Caco-2 (cell line): ENCODE data around the gene UBALD2. TPM values are rescaled to one million over a fixed set of nuclear protein-coding genes. Genes with fewer than 3 reads are reported as not detected.

Experiments
- BruUV-seq: library from RNA; stranded (reverse); fragments of 400-500 nt; replicated peaks from 2 replicates; lab custom pipeline; 2021; lab: Mats Ljungman, UMichigan
- CTCF ChIA-PET: fragments of 300-600 bp; sonication (Branson Sonifier 250); formaldehyde crosslinking; loops from one replicate; lab custom pipeline; 2022; ENCODE audit warnings: antibody characterized with exemption; lab: Charles Lee
- POLR2A ChIA-PET: fragments of 300-600 bp; sonication (Branson Sonifier 250); formaldehyde crosslinking; loops from one replicate; lab custom pipeline; 2022; ENCODE audit warnings: antibody characterized with exemption; lab: Charles Lee
- DNase-seq, 2 experiments: peaks; one replicate each; pipeline versions ENCODE4 v3.0.0 to v3.0.0-alpha.2; 2020 to 2022
- H3K27me3 ChIP-seq: replicated peaks from 2 replicates; pipeline ENCODE4 v1.6.0; 2011; ENCODE audit warnings: low read length; ENCODE audit not compliant: control insufficient read depth, insufficient read depth
- H3K36me3 ChIP-seq: 2 replicates; pipeline ENCODE4 v1.5.1; 2011; ENCODE audit warnings: low read length; ENCODE audit not compliant: control insufficient read depth, insufficient read depth
- H3K4me1 ChIP-seq: fragments of 250-450 bp; sonication (Bioruptor Pico); 2 replicates; pipeline ENCODE4 v1.5.1; 2020; ENCODE audit warnings: mild to moderate bottlenecking
- H3K4me3 ChIP-seq: 2 replicates; pipeline ENCODE4 v1.5.1; 2011; ENCODE audit warnings: low read depth, mild to moderate bottlenecking, control low read depth, low read length
- H3K9me3 ChIP-seq: fragments of 250-450 bp; sonication (Bioruptor Pico); 2 replicates; pipeline ENCODE4 v1.5.1; 2020; ENCODE audit warnings: mild to moderate bottlenecking, moderate library complexity
- H3K27ac Mint-ChIP-seq: one replicate; pipeline ENCODE4 v1.8.0; 2022; ENCODE audit warnings: mixed read lengths; ENCODE audit not compliant: unreplicated experiment
- H3K27me3 Mint-ChIP-seq: one replicate; pipeline ENCODE4 v1.8.0; 2022; ENCODE audit warnings: mixed read lengths; ENCODE audit not compliant: insufficient read depth, unreplicated experiment
- H3K36me3 Mint-ChIP-seq: one replicate; pipeline ENCODE4 v1.8.0; 2022; ENCODE audit warnings: mild to moderate bottlenecking, mixed read lengths; ENCODE audit not compliant: insufficient read depth, unreplicated experiment
- H3K4me1 Mint-ChIP-seq: one replicate; pipeline ENCODE4 v1.8.0; 2022; ENCODE audit warnings: low read depth, mixed read lengths; ENCODE audit not compliant: unreplicated experiment
- H3K4me3 Mint-ChIP-seq: one replicate; pipeline ENCODE4 v1.8.0; 2022; ENCODE audit warnings: mild to moderate bottlenecking, moderate library complexity, mixed read lengths; ENCODE audit not compliant: unreplicated experiment
- H3K9me3 Mint-ChIP-seq: one replicate; pipeline ENCODE4 v1.8.0; 2022; ENCODE audit warnings: mixed read lengths; ENCODE audit not compliant: unreplicated experiment
- intact Hi-C: fragments of 100-400 bp; cut with micrococcal nuclease; formaldehyde crosslinking; loops from one replicate; pipeline ENCODE4 v1.10.0; 2022; ENCODE audit not compliant: unreplicated experiment
- total RNA-seq: library from RNA; stranded (reverse); gene quantifications from 2 replicates; pipeline ENCODE4 v1.2.3, GENCODE V29; 2022
- TF ChIP-seq, protein P1 (sequence below), 2 experiments: fragments of 200-600 bp in 1 of 2; IDR thresholded peaks; 1 replicate in 1 of 2; 2 replicates in 1 of 2; pipeline versions ENCODE4 v1.5.1 to v1.8.0; 2011 to 2022; ENCODE audit warnings: antibody characterized with exemption in 1 of 2, control low read depth in 1 of 2, inconsistent platforms in 1 of 2, low read depth in 1 of 2, low read length in 1 of 2, mild to moderate bottlenecking in 1 of 2, moderate library complexity in 1 of 2; ENCODE audit not compliant: insufficient read depth in 1 of 2, severe bottlenecking in 1 of 2, unreplicated experiment in 1 of 2

The UBALD2 gene
- total RNA-seq, 1 experiment from 2014 or later, result 50.0 TPM

DNA sequence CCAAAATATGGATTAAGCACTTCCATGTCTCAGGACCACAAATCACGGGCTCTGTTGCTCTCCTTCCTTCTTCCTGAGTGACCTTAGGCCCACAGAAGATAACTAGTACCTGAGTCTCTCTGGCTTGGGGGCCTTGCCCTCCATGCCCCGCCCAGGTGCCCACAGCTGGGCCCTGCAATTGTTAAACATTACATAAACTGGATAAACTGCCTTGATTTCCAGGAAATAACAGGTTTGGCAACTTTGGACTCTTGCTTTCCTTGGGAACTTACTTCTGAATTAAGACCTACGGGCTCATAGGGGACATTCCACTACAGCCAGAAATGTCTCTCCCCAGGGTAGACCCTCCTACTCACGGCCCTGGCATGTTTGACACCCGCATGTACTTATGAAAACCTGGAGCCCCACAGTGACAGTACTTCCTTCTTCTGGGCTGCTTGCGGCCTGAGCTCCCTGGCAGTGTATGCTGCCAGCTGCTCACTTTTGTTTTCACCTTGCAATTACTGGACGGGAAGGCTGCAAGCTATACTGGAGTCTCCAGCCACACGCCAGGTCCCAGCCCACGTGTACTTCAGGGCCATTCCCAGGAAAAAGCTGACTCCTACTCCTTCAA, 2.3 kb upstream of the UBALD2 start:
- Mint-ChIP-seq H3K9me3 (no peaks in the 10 kb centered on the region), H3K36me3 (peaks cover 38% of the 10 kb centered on the region), H3K27ac (peak overlapping the region; percentile 91), H3K27me3 (no peaks in the 10 kb centered on the region), H3K4me1 (peaks cover 48% of the 10 kb centered on the region), H3K4me3 (peak overlapping the region; percentile 40)
- no TSS peak for BruUV-seq
- no peaks in the 10 kb centered on the region for H3K36me3 ChIP-seq
- H3K4me1 ChIP-seq, result peaks cover 75% of the 10 kb centered on the region
- intact Hi-C loops, result loop anchor here (10.0 kb wide), 1 partner anchor 158 kb away; the partner anchor contains the start of gene EXOC7
- H3K9me3 ChIP-seq, result no peaks in the 10 kb centered on the region
- no peak overlapping the region for H3K4me3 ChIP-seq
- TF ChIP-seq, protein P1, sequence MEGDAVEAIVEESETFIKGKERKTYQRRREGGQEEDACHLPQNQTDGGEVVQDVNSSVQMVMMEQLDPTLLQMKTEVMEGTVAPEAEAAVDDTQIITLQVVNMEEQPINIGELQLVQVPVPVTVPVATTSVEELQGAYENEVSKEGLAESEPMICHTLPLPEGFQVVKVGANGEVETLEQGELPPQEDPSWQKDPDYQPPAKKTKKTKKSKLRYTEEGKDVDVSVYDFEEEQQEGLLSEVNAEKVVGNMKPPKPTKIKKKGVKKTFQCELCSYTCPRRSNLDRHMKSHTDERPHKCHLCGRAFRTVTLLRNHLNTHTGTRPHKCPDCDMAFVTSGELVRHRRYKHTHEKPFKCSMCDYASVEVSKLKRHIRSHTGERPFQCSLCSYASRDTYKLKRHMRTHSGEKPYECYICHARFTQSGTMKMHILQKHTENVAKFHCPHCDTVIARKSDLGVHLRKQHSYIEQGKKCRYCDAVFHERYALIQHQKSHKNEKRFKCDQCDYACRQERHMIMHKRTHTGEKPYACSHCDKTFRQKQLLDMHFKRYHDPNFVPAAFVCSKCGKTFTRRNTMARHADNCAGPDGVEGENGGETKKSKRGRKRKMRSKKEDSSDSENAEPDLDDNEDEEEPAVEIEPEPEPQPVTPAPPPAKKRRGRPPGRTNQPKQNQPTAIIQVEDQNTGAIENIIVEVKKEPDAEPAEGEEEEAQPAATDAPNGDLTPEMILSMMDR (IDR thresholded peaks at IDR 0.05; ENCODE audit: insufficient read depth in 1 of 2, low read depth in 1 of 2, low read length in 1 of 2, severe bottlenecking in 1 of 2, unreplicated experiment in 1 of 2), result no peak
- H3K27me3 ChIP-seq, result no peaks in the 10 kb centered on the region
- ChIA-PET POLR2A (interaction anchor here (0.6 to 1.8 kb wide), 2 partner anchors 281 to 483 kb away, joined by 4 to 9 read pairs; a partner anchor contains a TSS), CTCF (interaction anchor here (1.1 kb wide), 1 partner anchor 83 kb away, joined by 5 read pairs; no protein-coding TSS in a partner anchor)
- DNase-seq, result peak; percentile 70 to 79

DNA sequence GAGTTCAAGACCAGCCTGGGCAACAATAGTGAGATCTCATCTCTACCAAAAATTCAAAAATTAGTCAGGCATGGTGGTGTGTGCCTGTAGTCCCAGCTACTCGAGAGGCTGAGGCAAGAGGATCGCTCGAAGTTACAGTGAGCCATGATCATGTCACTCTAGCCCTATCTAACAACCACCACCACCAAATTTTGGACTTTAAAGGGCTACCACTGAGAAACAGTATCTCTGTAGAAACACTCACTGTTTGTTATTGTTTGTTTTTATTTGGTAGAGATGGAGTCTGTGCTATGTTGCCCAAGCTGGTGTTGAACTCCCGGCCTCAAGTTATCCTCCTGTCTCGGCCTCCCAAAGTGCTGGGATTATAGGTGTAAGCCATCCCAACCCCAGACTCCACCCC, 1.3 kb upstream of the UBALD2 start:
- Histone ChIP-seq H3K4me1 (peaks cover 69% of the 10 kb centered on the region), H3K4me3 (no peak overlapping the region), H3K27me3 (no peaks in the 10 kb centered on the region), H3K9me3 (no peaks in the 10 kb centered on the region), H3K36me3 (peaks cover 2% of the 10 kb centered on the region; the same call in 1 of the 2 replicates)
- intact Hi-C loops, result loop anchor here (10.0 kb wide), 1 partner anchor 159 kb away; the partner anchor contains the start of gene EXOC7
- H3K27me3 Mint-ChIP-seq, result no peaks in the 10 kb centered on the region
- ChIA-PET CTCF (interaction anchor here (0.7 to 2.2 kb wide), 2 partner anchors 16 to 209 kb away, joined by 3 to 14 read pairs; no protein-coding TSS in a partner anchor), POLR2A (interaction anchor here (1.7 to 1.8 kb wide), 2 partner anchors 23 to 484 kb away, joined by 4 to 6 read pairs; partner anchors contain the start of gene RNF157)
- H3K36me3 Mint-ChIP-seq, result peaks cover 47% of the 10 kb centered on the region
- H3K4me3 Mint-ChIP-seq, result no peak overlapping the region
- peak overlapping the region; percentile 82 for H3K27ac Mint-ChIP-seq
- H3K9me3 Mint-ChIP-seq, result no peaks in the 10 kb centered on the region
- DNase-seq, result no peak
- BruUV-seq, result no TSS peak
- peaks cover 41% of the 10 kb centered on the region for H3K4me1 Mint-ChIP-seq
- TF ChIP-seq, protein P1 (IDR thresholded peaks at IDR 0.05; ENCODE audit: insufficient read depth in 1 of 2, low read depth in 1 of 2, low read length in 1 of 2, severe bottlenecking in 1 of 2, unreplicated experiment in 1 of 2), result no peak

DNA sequence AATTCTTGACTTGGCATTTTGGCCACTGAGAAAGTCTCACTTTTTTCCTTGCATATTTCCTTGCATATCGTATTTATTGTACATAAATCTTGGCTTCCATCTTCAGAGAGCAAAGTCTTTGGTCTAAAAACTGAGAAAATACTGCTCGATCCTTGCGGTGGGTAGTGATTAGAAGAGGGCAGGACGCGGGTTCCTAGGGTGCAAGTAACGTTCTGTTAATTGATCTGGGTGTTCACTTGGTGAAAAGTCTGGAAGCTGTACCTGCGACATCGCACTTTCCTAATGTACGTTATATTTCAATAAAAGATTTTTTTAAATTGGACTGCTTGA, 758 bp upstream of the UBALD2 start:
- H3K36me3 ChIP-seq, result peaks cover 3% of the 10 kb centered on the region

More for the DNA sequence above, 758 bp upstream of the UBALD2 start:
- CTCF ChIA-PET, result interaction anchor here (0.5 to 2.2 kb wide), 6 partner anchors 16 to 516 kb away, joined by 3 to 14 read pairs (median 3); no protein-coding TSS in a partner anchor
- Mint-ChIP-seq H3K9me3 (no peaks in the 10 kb centered on the region), H3K27ac (peak overlapping the region; percentile 82), H3K4me3 (peak overlapping the region; percentile 80), H3K4me1 (peaks cover 36% of the 10 kb centered on the region), H3K27me3 (no peaks in the 10 kb centered on the region), H3K36me3 (peaks cover 51% of the 10 kb centered on the region)
- Histone ChIP-seq H3K27me3 (no peaks in the 10 kb centered on the region), H3K4me1 (peaks cover 71% of the 10 kb centered on the region), H3K4me3 (no peak overlapping the region), H3K9me3 (no peaks in the 10 kb centered on the region)
- TF ChIP-seq, protein P1 (IDR thresholded peaks at IDR 0.05; ENCODE audit: insufficient read depth in 1 of 2, low read depth in 1 of 2, low read length in 1 of 2, severe bottlenecking in 1 of 2, unreplicated experiment in 1 of 2), result no peak
- intact Hi-C loops, result loop anchor here (10.0 kb wide), 1 partner anchor 160 kb away; the partner anchor contains the start of gene EXOC7
- BruUV-seq, result TSS peak; percentile 42
- DNase-seq, result no peak
- POLR2A ChIA-PET, result interaction anchor here (0.6 to 1.8 kb wide), 10 partner anchors 10 to 485 kb away, joined by 3 to 6 read pairs (median 4); partner anchors contain the start of gene RNF157
